Measurements from ENCODE around the gene OGDH. TPM values are rescaled to one million over a fixed set of nuclear protein-coding genes. Genes with fewer than 3 reads are reported as not detected.
A peak's percentile ranks its signal among the peaks of the same experiment; 100 is the strongest.

OGDH gene
- total and polyA plus RNA-seq, 3 donors from 2014 or later = 82.4 to 95.1 (median 87.0) TPM

- peak; percentile 40 for TF ChIP-seq POLR2A (IDR thresholded peaks at IDR 0.05)
- TF ChIP-seq, protein P1, sequence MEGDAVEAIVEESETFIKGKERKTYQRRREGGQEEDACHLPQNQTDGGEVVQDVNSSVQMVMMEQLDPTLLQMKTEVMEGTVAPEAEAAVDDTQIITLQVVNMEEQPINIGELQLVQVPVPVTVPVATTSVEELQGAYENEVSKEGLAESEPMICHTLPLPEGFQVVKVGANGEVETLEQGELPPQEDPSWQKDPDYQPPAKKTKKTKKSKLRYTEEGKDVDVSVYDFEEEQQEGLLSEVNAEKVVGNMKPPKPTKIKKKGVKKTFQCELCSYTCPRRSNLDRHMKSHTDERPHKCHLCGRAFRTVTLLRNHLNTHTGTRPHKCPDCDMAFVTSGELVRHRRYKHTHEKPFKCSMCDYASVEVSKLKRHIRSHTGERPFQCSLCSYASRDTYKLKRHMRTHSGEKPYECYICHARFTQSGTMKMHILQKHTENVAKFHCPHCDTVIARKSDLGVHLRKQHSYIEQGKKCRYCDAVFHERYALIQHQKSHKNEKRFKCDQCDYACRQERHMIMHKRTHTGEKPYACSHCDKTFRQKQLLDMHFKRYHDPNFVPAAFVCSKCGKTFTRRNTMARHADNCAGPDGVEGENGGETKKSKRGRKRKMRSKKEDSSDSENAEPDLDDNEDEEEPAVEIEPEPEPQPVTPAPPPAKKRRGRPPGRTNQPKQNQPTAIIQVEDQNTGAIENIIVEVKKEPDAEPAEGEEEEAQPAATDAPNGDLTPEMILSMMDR (IDR thresholded peaks at IDR 0.05) = no peak
- H3K36me3 ChIP-seq (ENCODE audit: low read depth, missing control alignments) = no peaks in the 10 kb centered on the region
- H3K4me1 ChIP-seq = peaks cover 17% of the 10 kb centered on the region
- no peaks in the 10 kb centered on the region for H3K27me3 ChIP-seq
- no peaks in the 10 kb centered on the region for H3K9me3 ChIP-seq
- intact Hi-C loops (cut with DNase I; ENCODE audit: low total_unique reads) = no loop called here
- peak within 1 kb of the TSS; percentile 63 to 84 for H3K27ac ChIP-seq
- peak within 1 kb of the TSS; percentile 75 to 88 for H3K4me3 ChIP-seq
- WGBS, 2 donors = 0% methylated on average over 19 to 59 of the region's 74 CpGs
- DNase-seq = peak; percentile 97
Measured at GRCh38 chr7:44573464-44574286, 32.8 kb upstream of the OGDH start, which contains the start of gene DDX56. Gene DDX56, minus strand, starts transcription at chr7:44573908. Its CDS starts 13 bp downstream, at chr7:44573895.

DNA sequence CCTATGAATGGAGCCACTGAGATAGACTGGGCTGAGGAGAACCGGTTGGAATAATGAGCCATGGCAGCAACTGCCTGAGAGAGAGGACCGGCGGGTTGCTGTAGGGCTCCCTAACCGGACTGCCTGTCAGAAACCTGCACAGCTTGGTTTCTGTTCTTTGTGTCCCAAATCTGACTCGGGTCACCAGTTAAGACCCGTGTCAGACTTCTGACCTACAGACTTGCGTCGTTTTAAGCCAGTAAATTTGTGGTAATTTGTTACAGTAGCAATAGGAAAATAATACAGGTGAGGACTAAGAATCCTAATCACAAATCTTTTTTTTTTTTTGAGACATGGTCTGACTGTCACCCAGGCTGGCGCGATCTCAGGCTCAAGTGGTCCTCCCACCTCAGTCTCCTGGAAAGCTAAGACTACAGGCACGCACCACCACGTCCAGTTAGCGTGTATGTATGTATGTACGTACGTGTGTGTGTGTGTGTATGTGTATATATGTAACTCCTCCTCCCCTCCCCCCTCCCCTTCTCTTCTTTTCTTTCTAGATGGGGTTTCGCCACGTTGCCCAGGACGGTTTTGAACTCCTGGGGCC lies 32.0 kb upstream of the OGDH start:
- Histone ChIP-seq H3K36me3 (ENCODE audit: low read depth, missing control alignments) (no peaks in the 10 kb centered on the region), H3K27me3 (no peaks in the 10 kb centered on the region), H3K9me3 (no peaks in the 10 kb centered on the region), H3K27ac (peak overlapping the region; percentile 63 to 84), H3K4me1 (peaks cover 17% of the 10 kb centered on the region), H3K4me3 (peak overlapping the region; percentile 75 to 88)
- intact Hi-C loops (cut with DNase I; ENCODE audit: low total_unique reads) = no loop called here
- TF ChIP-seq, protein P1 (IDR thresholded peaks at IDR 0.05) = no peak
- no peak for TF ChIP-seq POLR2A (IDR thresholded peaks at IDR 0.05)
- 14 to 18% methylated on average over 18 of the region's 18 CpGs for WGBS, 2 donors
- no peak for DNase-seq

DNA sequence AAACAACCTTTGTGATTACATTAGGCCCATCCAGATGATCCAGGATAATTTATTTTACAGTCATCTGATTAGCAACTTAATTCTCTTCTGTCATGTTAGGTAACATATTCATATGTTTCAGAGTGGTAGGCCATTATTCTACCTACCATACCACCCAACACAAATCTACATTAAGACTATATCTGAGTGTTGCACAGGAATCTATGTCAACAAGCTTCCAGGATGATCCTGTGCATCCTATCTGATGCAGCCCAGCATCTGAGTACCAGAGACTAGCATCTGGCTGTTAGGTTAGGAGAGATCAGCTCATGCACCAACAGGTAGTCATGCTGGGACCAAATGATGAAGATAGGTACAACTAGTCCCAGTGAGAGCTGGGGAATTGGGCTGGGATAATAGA lies 31.4 kb upstream of the OGDH start:
- DNase-seq = no peak
- no peaks in the 10 kb centered on the region for H3K27me3 ChIP-seq
- intact Hi-C loops (cut with DNase I; ENCODE audit: low total_unique reads) = no loop called here
- no peaks in the 10 kb centered on the region for H3K36me3 ChIP-seq (ENCODE audit: low read depth, missing control alignments)
- no peaks in the 10 kb centered on the region for H3K9me3 ChIP-seq
- no peak overlapping the region for H3K4me3 ChIP-seq
- H3K4me1 ChIP-seq = peaks cover 17% of the 10 kb centered on the region
- TF ChIP-seq, protein P1 (IDR thresholded peaks at IDR 0.05) = no peak
- no peak for TF ChIP-seq POLR2A (IDR thresholded peaks at IDR 0.05)
- H3K27ac ChIP-seq = no peak overlapping the region

DNA sequence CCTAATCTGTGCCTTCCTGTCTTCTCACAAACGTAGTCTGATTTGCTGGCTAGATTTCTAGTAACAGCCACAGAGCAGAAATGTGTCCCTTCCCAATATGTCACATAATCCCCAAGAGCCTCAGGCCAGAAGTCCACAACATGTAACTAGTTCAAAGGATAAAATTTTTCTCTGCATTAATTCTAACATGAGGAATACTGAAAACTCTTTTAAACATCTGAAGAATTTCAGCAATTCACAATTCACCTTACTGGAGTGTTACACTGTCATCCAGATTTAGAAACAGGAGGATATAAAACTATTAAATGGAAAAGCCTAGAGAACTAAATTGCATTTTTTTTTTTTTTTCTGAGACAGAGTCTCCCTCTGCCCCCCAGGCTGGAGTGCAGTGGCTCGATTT lies 30.2 kb upstream of the OGDH start:
- no peaks in the 10 kb centered on the region for H3K36me3 ChIP-seq (ENCODE audit: low read depth, missing control alignments)
- no peaks in the 10 kb centered on the region for H3K27me3 ChIP-seq
- intact Hi-C loops (cut with DNase I; ENCODE audit: low total_unique reads) = no loop called here
- no peak for DNase-seq
- no peak overlapping the region for H3K4me3 ChIP-seq
- H3K4me1 ChIP-seq = peaks cover 23% of the 10 kb centered on the region
- 72 to 79% methylated on average over 2 of the region's 2 CpGs for WGBS, 2 donors
- no peaks in the 10 kb centered on the region for H3K9me3 ChIP-seq
- H3K27ac ChIP-seq = no peak overlapping the region
- TF ChIP-seq POLR2A (IDR thresholded peaks at IDR 0.05) = no peak
- TF ChIP-seq, protein P1 (IDR thresholded peaks at IDR 0.05) = no peak

All from testis (tissue), 3 donors.